ENCODE measurements around the gene ERP27. TPM values are rescaled to one million over a fixed set of nuclear protein-coding genes. Genes with fewer than 3 reads are reported as not detected.

Gene ERP27
- total RNA-seq, 4 donors from 2014 or later: 0.33 to 1.0 (median 0.58) TPM; not detected in 1

- WGBS: 63% methylated on average over 11 of the region's 11 CpGs
- no peak for TF ChIP-seq POLR2A (IDR thresholded peaks at IDR 0.05; ENCODE audit: low read depth)
- Histone ChIP-seq H3K4me1 (peaks cover 37 to 58% (median 45%) of the 10 kb centered on the region in 4 donors), H3K27me3 (no peaks in the 10 kb centered on the region), H3K27ac (replicated peaks in 1 of 4) (peak overlapping the region; percentile 67 to 75 (median 71)), H3K36me3 (no peaks in the 10 kb centered on the region), H3K4me3 (peak overlapping the region in 1 of 4 donors; percentile 54), H3K9me3 (no peaks in the 10 kb centered on the region)
- no peak for DNase-seq (ENCODE audit: extremely low spot score)
- intact Hi-C loops (cut with DNase I): no loop called here
These were observed 20.2 kb upstream of the ERP27 start for GRCh38 chr12:14958361-14959125.

GRCh38 chr12:14957551-14958168 is 19.3 kb upstream of the ERP27 start:
- no peak for DNase-seq (ENCODE audit: extremely low spot score)
- H3K27me3 ChIP-seq: no peaks in the 10 kb centered on the region
- intact Hi-C loops (cut with DNase I): no loop called here
- peaks cover 41 to 67% (median 54%) of the 10 kb centered on the region in 4 donors for H3K4me1 ChIP-seq
- 21% methylated on average over 5 of the region's 5 CpGs for WGBS
- H3K36me3 ChIP-seq: no peaks in the 10 kb centered on the region
- TF ChIP-seq EP300 (IDR thresholded peaks at IDR 0.05) (no peak), POLR2AphosphoS5 (IDR thresholded peaks at IDR 0.05) (peak in 1 of 2 donors; percentile 13), CTCF (IDR thresholded peaks at IDR 0.05) (no peak), POLR2A (IDR thresholded peaks at IDR 0.05; ENCODE audit: low read depth) (no peak)
- peak overlapping the region; percentile 67 to 75 (median 71) for H3K27ac ChIP-seq (replicated peaks in 1 of 4)
- H3K4me3 ChIP-seq: peak overlapping the region in 1 of 4 donors; percentile 7
- H3K9me3 ChIP-seq: no peaks in the 10 kb centered on the region

DNA sequence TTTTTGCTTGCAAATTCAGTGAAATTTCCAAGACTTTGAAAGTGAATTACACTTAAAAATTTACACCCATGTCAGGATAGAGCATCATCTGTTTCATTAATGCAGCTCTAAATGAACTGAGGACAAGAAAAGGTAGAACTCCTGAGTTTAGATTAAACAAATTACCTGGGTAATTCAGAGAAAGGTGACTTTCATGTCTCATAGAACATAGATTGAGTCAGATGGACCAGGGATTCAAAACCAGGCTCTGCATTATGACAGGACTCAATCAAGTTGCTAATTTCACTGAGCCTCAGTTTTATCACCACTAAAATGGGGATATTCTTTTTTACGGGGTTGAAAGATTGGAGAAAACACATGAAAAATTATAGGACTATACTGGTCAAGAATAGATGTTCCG is 18.6 kb upstream of the ERP27 start:
- WGBS: 15% methylated on average over 2 of the region's 2 CpGs
- H3K27me3 ChIP-seq: no peaks in the 10 kb centered on the region
- peak overlapping the region; percentile 67 to 75 (median 71) for H3K27ac ChIP-seq (replicated peaks in 1 of 4)
- intact Hi-C loops (cut with DNase I): no loop called here
- DNase-seq (ENCODE audit: extremely low spot score): no peak
- peaks cover 44 to 75% (median 62%) of the 10 kb centered on the region in 4 donors for H3K4me1 ChIP-seq
- H3K4me3 ChIP-seq: no peak overlapping the region
- H3K36me3 ChIP-seq: no peaks in the 10 kb centered on the region
- TF ChIP-seq POLR2A (IDR thresholded peaks at IDR 0.05; ENCODE audit: low read depth): no peak
- no peak for TF ChIP-seq EP300 (IDR thresholded peaks at IDR 0.05)
- TF ChIP-seq CTCF (IDR thresholded peaks at IDR 0.05): no peak
- no peak for TF ChIP-seq POLR2AphosphoS5 (IDR thresholded peaks at IDR 0.05)
- H3K9me3 ChIP-seq: no peaks in the 10 kb centered on the region

DNA sequence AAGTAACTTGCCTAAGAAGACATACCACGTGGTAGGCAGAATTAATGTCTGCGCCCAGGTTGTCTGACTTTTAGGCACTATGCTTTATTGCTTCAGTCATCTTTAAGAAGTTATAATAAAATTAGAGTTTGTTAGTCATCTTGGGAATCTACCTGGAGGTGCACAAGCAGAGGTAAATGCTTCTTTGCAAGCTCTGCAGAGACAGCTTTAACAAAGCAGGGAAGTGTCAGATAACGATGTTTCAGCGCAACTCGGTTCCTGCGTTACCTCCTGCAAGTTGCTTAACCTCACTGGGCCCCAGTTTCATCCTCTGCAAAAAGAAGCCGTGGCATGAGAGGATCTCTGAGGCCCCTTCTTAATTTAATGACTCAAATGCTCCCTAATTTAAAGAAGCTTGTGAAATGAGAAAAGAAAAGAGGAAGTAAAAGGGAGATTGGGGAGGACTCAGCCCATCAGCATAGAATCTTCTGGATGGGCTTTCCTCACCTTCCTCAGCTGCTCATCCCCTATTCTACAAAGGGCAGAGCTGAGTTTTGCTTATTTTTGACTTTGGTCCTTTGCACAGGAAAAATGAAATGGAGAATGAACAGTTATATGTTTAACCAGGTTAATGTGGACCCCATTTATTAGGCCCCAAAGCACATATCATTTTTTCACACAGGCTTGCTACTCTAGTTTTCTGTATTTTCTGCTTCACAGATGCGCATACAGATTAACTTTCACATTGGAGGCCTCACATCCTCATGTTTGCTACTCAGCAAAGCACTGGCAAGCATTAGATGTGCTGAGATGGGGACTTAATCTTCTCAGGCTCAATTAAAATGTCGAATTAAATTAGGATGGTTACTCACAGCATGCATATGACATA is 17.9 kb upstream of the ERP27 start:
- H3K4me3 ChIP-seq: no peak overlapping the region
- TF ChIP-seq POLR2AphosphoS5 (IDR thresholded peaks at IDR 0.05): no peak
- TF ChIP-seq CTCF (IDR thresholded peaks at IDR 0.05): no peak
- TF ChIP-seq POLR2A (IDR thresholded peaks at IDR 0.05; ENCODE audit: low read depth): no peak
- TF ChIP-seq EP300 (IDR thresholded peaks at IDR 0.05): no peak
- H3K9me3 ChIP-seq: no peaks in the 10 kb centered on the region
- H3K27ac ChIP-seq (replicated peaks in 1 of 4): peak overlapping the region; percentile 67 to 75 (median 71)
- WGBS: 72% methylated on average over 9 of the region's 9 CpGs
- no peaks in the 10 kb centered on the region for H3K27me3 ChIP-seq
- H3K4me1 ChIP-seq: peaks cover 50 to 81% (median 68%) of the 10 kb centered on the region in 4 donors
- intact Hi-C loops (cut with DNase I): no loop called here
- no peak for DNase-seq (ENCODE audit: extremely low spot score)
- no peaks in the 10 kb centered on the region for H3K36me3 ChIP-seq
